ENCODE results near the gene ZFP36L1. TPM values are rescaled to one million over a fixed set of nuclear protein-coding genes. Genes with fewer than 3 reads are reported as not detected.

The ZFP36L1 gene
- total and polyA plus RNA-seq, 4 donors = 35.3 to 388 (median 175) TPM

- Histone ChIP-seq H3K4me3 (ENCODE audit: low read length in 2 of 2) (no peak overlapping the region), H3K9me3 (ENCODE audit: control insufficient read depth, low read length) (no peaks in the 10 kb centered on the region), H3K27ac (ENCODE audit: low read depth in 1 of 2, low read length in 2 of 2) (no peak overlapping the region), H3K36me3 (ENCODE audit: control insufficient read depth in 1 of 2, insufficient read depth in 2 of 2, low read length in 1 of 2) (no peaks in the 10 kb centered on the region), H3K27me3 (ENCODE audit: control insufficient read depth in 1 of 2, insufficient read depth in 2 of 2, low read length in 1 of 2) (no peaks in the 10 kb centered on the region), H3K4me1 (ENCODE audit: control insufficient read depth in 1 of 2, insufficient read depth in 2 of 2, low read length in 2 of 2) (peaks cover 2 to 6% of the 10 kb centered on the region in 2 donors)
- DNase-seq (no peak), ATAC-seq (ENCODE audit: low FRiP score) (peak; percentile 0)
- intact Hi-C loops (cut with DNase I) = loop anchor here (5.0 to 10.0 kb wide), 5 partner anchors 103 to 258 kb away; no protein-coding TSS in a partner anchor
- WGBS, 2 donors = 76 to 82% methylated on average over 6 of the region's 6 CpGs
These were observed 7.8 kb downstream of the ZFP36L1 start for GRCh38 chr14:68784978-68785533.

GRCh38 chr14:68784226-68784910, 8.5 kb downstream of the ZFP36L1 start:
- Histone ChIP-seq H3K27me3 (ENCODE audit: control insufficient read depth in 1 of 2, insufficient read depth in 2 of 2, low read length in 1 of 2) (no peaks in the 10 kb centered on the region), H3K36me3 (ENCODE audit: control insufficient read depth in 1 of 2, insufficient read depth in 2 of 2, low read length in 1 of 2) (no peaks in the 10 kb centered on the region), H3K9me3 (ENCODE audit: control insufficient read depth, low read length) (no peaks in the 10 kb centered on the region), H3K27ac (ENCODE audit: low read depth in 1 of 2, low read length in 2 of 2) (no peak overlapping the region), H3K4me1 (ENCODE audit: control insufficient read depth in 1 of 2, insufficient read depth in 2 of 2, low read length in 2 of 2) (peaks cover 2 to 4% of the 10 kb centered on the region in 2 donors), H3K4me3 (ENCODE audit: low read length in 2 of 2) (no peak overlapping the region)
- intact Hi-C loops (cut with DNase I) = loop anchor here in 1 of 2 donors (5.0 to 10.0 kb wide), 2 partner anchors 102 to 160 kb away; no protein-coding TSS in a partner anchor
- DNase-seq (peak in 1 of 2 donors; percentile 60), ATAC-seq (ENCODE audit: low FRiP score) (no peak)
- 29 to 44% methylated on average over 5 of the region's 5 CpGs for WGBS, 2 donors

- WGBS, 2 donors = 90 to 94% methylated on average over 3 of the region's 3 CpGs
- Histone ChIP-seq H3K9me3 (ENCODE audit: control insufficient read depth, low read length) (no peaks in the 10 kb centered on the region), H3K27me3 (ENCODE audit: control insufficient read depth in 1 of 2, insufficient read depth in 2 of 2, low read length in 1 of 2) (no peaks in the 10 kb centered on the region), H3K4me3 (ENCODE audit: low read length in 2 of 2) (no peak overlapping the region), H3K27ac (ENCODE audit: low read depth in 1 of 2, low read length in 2 of 2) (no peak overlapping the region), H3K36me3 (ENCODE audit: control insufficient read depth in 1 of 2, insufficient read depth in 2 of 2, low read length in 1 of 2) (no peaks in the 10 kb centered on the region), H3K4me1 (ENCODE audit: control insufficient read depth in 1 of 2, insufficient read depth in 2 of 2, low read length in 2 of 2) (peaks cover 0 to 2% of the 10 kb centered on the region in 2 donors)
- no peak for DNase-seq
- intact Hi-C loops (cut with DNase I) = loop anchor here in 1 of 2 donors (5.0 to 10.0 kb wide), 2 partner anchors 101 to 159 kb away; no protein-coding TSS in a partner anchor
- ATAC-seq (ENCODE audit: low FRiP score) = no peak
These were observed 9.2 kb downstream of the ZFP36L1 start for GRCh38 chr14:68783408-68784225.

DNA sequence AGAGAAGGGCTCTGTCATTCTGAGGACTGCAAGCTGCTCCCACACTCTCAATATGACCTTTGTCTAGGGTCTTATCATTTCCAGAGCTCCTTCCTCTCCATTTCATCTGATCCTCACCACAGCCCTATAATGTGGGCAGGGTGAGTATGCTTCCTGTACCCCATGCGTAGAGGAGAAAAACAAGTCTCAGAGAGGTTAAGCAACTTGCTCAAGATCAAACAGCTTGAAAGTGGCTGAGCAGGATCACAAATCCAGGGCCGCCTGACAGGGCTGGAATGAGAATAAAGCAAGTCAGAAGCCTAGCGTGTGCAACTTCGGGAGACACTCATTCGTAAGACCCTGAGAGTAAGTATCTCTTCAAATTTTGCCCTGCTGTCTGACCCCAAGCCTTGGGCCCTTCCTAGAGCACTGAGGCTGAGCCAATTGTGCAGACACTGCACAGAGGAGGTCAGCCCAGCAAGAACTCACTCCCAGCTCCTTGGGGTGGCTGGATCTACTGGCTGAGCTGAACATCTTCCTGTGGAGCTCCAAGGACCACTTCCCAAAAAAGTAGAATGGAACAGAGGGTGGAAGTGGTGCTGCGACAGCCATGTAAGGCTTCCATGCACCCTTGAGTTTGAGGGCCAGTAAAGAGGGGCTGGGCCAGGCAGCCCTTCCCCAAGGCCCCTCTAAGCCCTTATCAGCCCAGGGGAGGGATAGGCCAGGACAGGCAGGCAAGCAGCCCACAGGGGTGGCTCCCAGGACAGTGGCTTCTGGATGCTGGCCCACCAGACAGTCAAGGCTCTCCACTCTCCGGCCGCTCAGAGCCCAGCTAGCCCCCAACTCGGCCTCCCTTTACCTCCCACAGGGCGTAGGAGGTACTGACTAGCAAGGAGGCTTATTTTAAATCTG, 10.5 kb downstream of the ZFP36L1 start:
- ATAC-seq (ENCODE audit: low FRiP score) = no peak
- no peaks in the 10 kb centered on the region for H3K27me3 ChIP-seq (ENCODE audit: control insufficient read depth in 1 of 2, insufficient read depth in 2 of 2, low read length in 1 of 2)

GRCh38 chr14:68781161-68782021, 11.5 kb downstream of the ZFP36L1 start:
- H3K9me3 ChIP-seq (ENCODE audit: control insufficient read depth, low read length) = no peaks in the 10 kb centered on the region
- H3K36me3 ChIP-seq (ENCODE audit: control insufficient read depth in 1 of 2, insufficient read depth in 2 of 2, low read length in 1 of 2) = no peaks in the 10 kb centered on the region
- peaks cover 0 to 2% of the 10 kb centered on the region in 2 donors for H3K4me1 ChIP-seq (ENCODE audit: control insufficient read depth in 1 of 2, insufficient read depth in 2 of 2, low read length in 2 of 2)
- H3K4me3 ChIP-seq (ENCODE audit: low read length in 2 of 2) = no peak overlapping the region
- DNase-seq (no peak), ATAC-seq (ENCODE audit: low FRiP score) (no peak)
- WGBS, 2 donors = 86 to 88% methylated on average over 14 of the region's 14 CpGs
- intact Hi-C loops (cut with DNase I) = loop anchor here in 1 of 2 donors (5.0 to 10.0 kb wide), 2 partner anchors 99 to 157 kb away; no protein-coding TSS in a partner anchor
- H3K27ac ChIP-seq (ENCODE audit: low read depth in 1 of 2, low read length in 2 of 2) = peak overlapping the region in 1 of 2 donors; percentile 22
- no peaks in the 10 kb centered on the region for H3K27me3 ChIP-seq (ENCODE audit: control insufficient read depth in 1 of 2, insufficient read depth in 2 of 2, low read length in 1 of 2)

More for the DNA sequence above, 10.5 kb downstream of the ZFP36L1 start:
- H3K9me3 ChIP-seq (ENCODE audit: control insufficient read depth, low read length) = no peaks in the 10 kb centered on the region
- H3K27ac ChIP-seq (ENCODE audit: low read depth in 1 of 2, low read length in 2 of 2) = no peak overlapping the region
- H3K36me3 ChIP-seq (ENCODE audit: control insufficient read depth in 1 of 2, insufficient read depth in 2 of 2, low read length in 1 of 2) = no peaks in the 10 kb centered on the region
- DNase-seq = peak in 1 of 2 donors; percentile 36
- H3K4me1 ChIP-seq (ENCODE audit: control insufficient read depth in 1 of 2, insufficient read depth in 2 of 2, low read length in 2 of 2) = peaks cover 0 to 2% of the 10 kb centered on the region in 2 donors
- intact Hi-C loops (cut with DNase I) = loop anchor here in 1 of 2 donors (5.0 to 10.0 kb wide), 2 partner anchors 100 to 158 kb away; no protein-coding TSS in a partner anchor
- H3K4me3 ChIP-seq (ENCODE audit: low read length in 2 of 2) = no peak overlapping the region
- WGBS, 2 donors = 96% methylated on average over 10 of the region's 10 CpGs

GRCh38 chr14:68780358-68781160, 12.3 kb downstream of the ZFP36L1 start:
- no peak overlapping the region for H3K4me3 ChIP-seq (ENCODE audit: low read length in 2 of 2)
- DNase-seq (peak in 1 of 2 donors; percentile 86), ATAC-seq (ENCODE audit: low FRiP score) (peak; percentile 67)
- 51 to 53% methylated on average over 7 of the region's 7 CpGs for WGBS, 2 donors
- peak overlapping the region; percentile 0 to 22 for H3K27ac ChIP-seq (ENCODE audit: low read depth in 1 of 2, low read length in 2 of 2)
- H3K9me3 ChIP-seq (ENCODE audit: control insufficient read depth, low read length) = no peaks in the 10 kb centered on the region
- H3K36me3 ChIP-seq (ENCODE audit: control insufficient read depth in 1 of 2, insufficient read depth in 2 of 2, low read length in 1 of 2) = no peaks in the 10 kb centered on the region
- no peaks in the 10 kb centered on the region for H3K27me3 ChIP-seq (ENCODE audit: control insufficient read depth in 1 of 2, insufficient read depth in 2 of 2, low read length in 1 of 2)
- H3K4me1 ChIP-seq (ENCODE audit: control insufficient read depth in 1 of 2, insufficient read depth in 2 of 2, low read length in 2 of 2) = peaks cover 0 to 2% of the 10 kb centered on the region in 2 donors
- intact Hi-C loops (cut with DNase I) = loop anchor here in 1 of 2 donors (5.0 to 10.0 kb wide), 2 partner anchors 98 to 156 kb away; no protein-coding TSS in a partner anchor

Measured in aorta (tissue), 5 donors.